Peyer's patch (tissue), 4 donors: Measurements from ENCODE around the gene PHLDB2. TPM values are rescaled to one million over a fixed set of nuclear protein-coding genes. Genes with fewer than 3 reads are reported as not detected.

Experiments used
- DNase-seq, 3 donors: peaks; one replicate each; pipeline ENCODE4 v3.0.0-alpha.2; 2017 to 2019
- H3K27ac ChIP-seq, 4 donors: fragments of 200-600 bp; sonication (generic); one replicate each; pipeline ENCODE4 v1.5.1; 2016 to 2019
- H3K27me3 ChIP-seq, 2 donors: fragments of 200-600 bp; sonication (generic); one replicate each; pipeline ENCODE4 v1.5.1; 2019
- H3K36me3 ChIP-seq, 3 donors: fragments of 200-600 bp; sonication (generic); one replicate each; pipeline ENCODE4 v1.5.1; 2016 to 2019
- H3K4me1 ChIP-seq, 4 donors: fragments of 200-600 bp; sonication (generic); one replicate each; pipeline ENCODE4 v1.5.1; 2016 to 2019
- H3K4me3 ChIP-seq, 4 donors: fragments of 200-600 bp; sonication (generic); 1 replicate in 3 of 4; 2 replicates in 1 of 4; pipeline ENCODE4 v1.5.1; 2016 to 2019; ENCODE audit warnings: mild to moderate bottlenecking in 1 of 4
- H3K9me3 ChIP-seq, 4 donors: fragments of 200-600 bp; sonication (generic); one replicate each; pipeline ENCODE4 v1.5.1; 2016 to 2019; ENCODE audit warnings: mild to moderate bottlenecking in 1 of 4
- CTCF ChIP-seq, 6 experiments: fragments of 450-650 bp in 4 of 6; fragments of 200-600 bp in 2 of 6; sonication (generic) in 1 of 6; IDR thresholded peaks; one replicate each; pipeline ENCODE4 v1.5.1; 2017 to 2019; ENCODE audit warnings: antibody characterized with exemption in 6 of 6, mild to moderate bottlenecking in 3 of 6, moderate library complexity in 1 of 6
- POLR2A ChIP-seq, 2 donors: fragments of 450-650 bp; IDR thresholded peaks; one replicate each; pipeline ENCODE4 v1.5.1; 2017; ENCODE audit warnings: antibody characterized with exemption in 2 of 2, mild to moderate bottlenecking in 2 of 2, moderate library complexity in 2 of 2
- total RNA-seq, 4 donors: library from RNA; depleted of rRNA; stranded (reverse); fragments of >200 nt; gene quantifications; one replicate each; pipeline ENCODE4 v1.1.0, GENCODE V29; 2016

PHLDB2 gene
- total RNA-seq, 4 donors from 2014 or later = 6.0 to 66.0 (median 12.5) TPM

- TF ChIP-seq POLR2A (IDR thresholded peaks at IDR 0.05) (no peak), CTCF (IDR thresholded peaks at IDR 0.05) (no peak)
- H3K36me3 ChIP-seq = no peaks in the 10 kb centered on the region
- peaks cover 0 to 5% (median 0%) of the 10 kb centered on the region in 4 donors for H3K4me1 ChIP-seq
- H3K9me3 ChIP-seq = no peaks in the 10 kb centered on the region
- H3K27me3 ChIP-seq = no peaks in the 10 kb centered on the region
- no peak for DNase-seq
- no peak overlapping the region for H3K4me3 ChIP-seq
- H3K27ac ChIP-seq = no peak overlapping the region
Observed at GRCh38 chr3:112004187-112004586, 145.1 kb downstream of the PHLDB2 start.

- H3K9me3 ChIP-seq = no peaks in the 10 kb centered on the region
- peaks cover 0 to under 1% (median 0%) of the 10 kb centered on the region in 4 donors for H3K4me1 ChIP-seq
- DNase-seq = peak in 1 of 3 donors; percentile 63
- no peaks in the 10 kb centered on the region for H3K27me3 ChIP-seq
- TF ChIP-seq CTCF (IDR thresholded peaks at IDR 0.05) (no peak), POLR2A (IDR thresholded peaks at IDR 0.05) (no peak)
- H3K27ac ChIP-seq = no peak overlapping the region
- no peaks in the 10 kb centered on the region for H3K36me3 ChIP-seq
- no peak overlapping the region for H3K4me3 ChIP-seq
Observed at GRCh38 chr3:112004669-112005068, 145.6 kb downstream of the PHLDB2 start.

- no peaks in the 10 kb centered on the region for H3K36me3 ChIP-seq
- H3K4me1 ChIP-seq = no peaks in the 10 kb centered on the region
- DNase-seq = no peak
- TF ChIP-seq CTCF (IDR thresholded peaks at IDR 0.05) (no peak), POLR2A (IDR thresholded peaks at IDR 0.05) (no peak)
- no peaks in the 10 kb centered on the region for H3K27me3 ChIP-seq
- no peak overlapping the region for H3K4me3 ChIP-seq
- H3K27ac ChIP-seq = no peak overlapping the region
- H3K9me3 ChIP-seq = no peaks in the 10 kb centered on the region
Observed at GRCh38 chr3:112005091-112005672, 146.1 kb downstream of the PHLDB2 start.

- H3K36me3 ChIP-seq = no peaks in the 10 kb centered on the region
- no peak overlapping the region for H3K27ac ChIP-seq
- no peaks in the 10 kb centered on the region for H3K4me1 ChIP-seq
- no peak for DNase-seq
- no peaks in the 10 kb centered on the region for H3K27me3 ChIP-seq
- TF ChIP-seq POLR2A (IDR thresholded peaks at IDR 0.05) (no peak), CTCF (IDR thresholded peaks at IDR 0.05) (no peak)
- no peaks in the 10 kb centered on the region for H3K9me3 ChIP-seq
- no peak overlapping the region for H3K4me3 ChIP-seq
Observed at GRCh38 chr3:112007633-112008032, 148.6 kb downstream of the PHLDB2 start.

- no peaks in the 10 kb centered on the region for H3K4me1 ChIP-seq
- TF ChIP-seq POLR2A (IDR thresholded peaks at IDR 0.05) (no peak), CTCF (IDR thresholded peaks at IDR 0.05) (no peak)
- no peaks in the 10 kb centered on the region for H3K27me3 ChIP-seq
- no peaks in the 10 kb centered on the region for H3K9me3 ChIP-seq
- no peak overlapping the region for H3K4me3 ChIP-seq
- no peak overlapping the region for H3K27ac ChIP-seq
- DNase-seq = no peak
- no peaks in the 10 kb centered on the region for H3K36me3 ChIP-seq
Observed at GRCh38 chr3:112009670-112010069, 150.6 kb downstream of the PHLDB2 start.

GRCh38 chr3:112010636-112011035 lies 151.6 kb downstream of the PHLDB2 start:
- H3K27ac ChIP-seq = no peak overlapping the region
- no peaks in the 10 kb centered on the region for H3K27me3 ChIP-seq
- H3K9me3 ChIP-seq = no peaks in the 10 kb centered on the region
- no peak for DNase-seq
- no peaks in the 10 kb centered on the region for H3K36me3 ChIP-seq
- H3K4me1 ChIP-seq = no peaks in the 10 kb centered on the region
- TF ChIP-seq POLR2A (IDR thresholded peaks at IDR 0.05) = no peak
- TF ChIP-seq CTCF (IDR thresholded peaks at IDR 0.05) = no peak
- no peak overlapping the region for H3K4me3 ChIP-seq
